GM18498 (cell line): Measurements from ENCODE around the gene SCAMP2.
A peak's percentile ranks its signal among the peaks of the same experiment; 100 is the strongest.
"Not testable (repeated sequence)": the region's sequence is repeated elsewhere in the genome, so short reads cannot be mapped to it uniquely, and the experiment has no call there.

Experiments used
- ATAC-seq: cut with Tn5 transposase; IDR thresholded peaks from one replicate; pipeline ENCODE4 v1.9.1; 2021; ENCODE audit warnings: mild to moderate bottlenecking, moderate library complexity; ENCODE audit not compliant: unreplicated experiment

SCAMP2 gene

GRCh38 chr15:74891469-74891868, 18.3 kb upstream of the SCAMP2 start:
- ATAC-seq: no peak

GRCh38 chr15:74890665-74890960, 17.4 kb upstream of the SCAMP2 start:
- ATAC-seq: no peak

GRCh38 chr15:74889883-74890664, 16.9 kb upstream of the SCAMP2 start, which contains the start of gene MPI:
Gene MPI (plus strand): TSS chr15:74890042. CDS start chr15:74890074, 32 bp downstream.
- peak; percentile 94 for ATAC-seq

GRCh38 chr15:74889390-74889882, 16.3 kb upstream of the SCAMP2 start:
- ATAC-seq: no peak

DNA sequence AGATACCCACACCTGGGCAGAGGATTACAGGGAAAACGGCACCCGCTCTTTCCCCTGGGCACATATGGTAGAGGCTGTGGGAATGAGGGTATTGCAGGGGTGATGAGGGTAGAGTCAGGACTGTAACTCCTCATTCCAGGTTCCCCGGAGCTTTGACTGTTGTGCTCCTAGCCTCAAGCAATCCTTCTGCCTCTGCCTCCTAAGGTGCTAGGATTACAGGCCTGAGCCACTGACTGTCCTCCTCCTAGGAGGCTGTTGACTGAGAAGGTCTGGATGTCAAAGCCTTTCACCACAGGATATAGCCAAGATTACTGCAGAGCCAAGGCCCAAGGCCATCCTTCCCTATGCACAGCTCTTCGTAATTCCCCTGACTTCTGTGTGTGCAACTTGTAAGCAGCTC, 15.6 kb upstream of the SCAMP2 start:
- ATAC-seq: no peak

DNA sequence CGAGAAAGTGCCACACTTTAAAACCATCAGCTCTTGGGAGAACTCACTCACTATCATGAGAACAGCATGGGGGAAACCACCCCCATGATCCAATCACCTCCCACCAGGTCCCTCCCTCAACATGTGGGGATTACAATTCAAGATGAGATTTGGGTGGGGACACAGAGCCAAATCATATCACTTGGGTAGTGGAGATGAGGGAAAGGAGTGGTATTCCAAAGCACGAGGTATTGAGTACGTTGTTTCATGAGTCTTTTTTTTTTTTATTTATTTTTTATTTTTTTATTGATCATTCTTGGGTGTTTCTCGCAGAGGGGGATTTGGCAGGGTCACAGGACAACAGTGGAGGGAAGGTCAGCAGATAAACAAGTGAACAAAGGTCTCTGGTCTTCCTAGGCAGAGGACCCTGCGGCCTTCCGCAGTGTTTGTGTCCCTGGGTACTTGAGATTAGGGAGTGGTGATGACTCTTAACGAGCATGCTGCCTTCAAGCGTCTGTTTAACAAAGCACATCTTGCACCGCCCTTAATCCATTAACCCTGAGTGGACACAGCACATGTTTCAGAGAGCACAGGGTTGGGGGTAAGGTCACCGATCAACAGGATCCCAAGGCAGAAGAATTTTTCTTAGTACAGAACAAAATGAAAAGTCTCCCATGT, 14.5 kb upstream of the SCAMP2 start:
- ATAC-seq: not testable (repeated sequence)

DNA sequence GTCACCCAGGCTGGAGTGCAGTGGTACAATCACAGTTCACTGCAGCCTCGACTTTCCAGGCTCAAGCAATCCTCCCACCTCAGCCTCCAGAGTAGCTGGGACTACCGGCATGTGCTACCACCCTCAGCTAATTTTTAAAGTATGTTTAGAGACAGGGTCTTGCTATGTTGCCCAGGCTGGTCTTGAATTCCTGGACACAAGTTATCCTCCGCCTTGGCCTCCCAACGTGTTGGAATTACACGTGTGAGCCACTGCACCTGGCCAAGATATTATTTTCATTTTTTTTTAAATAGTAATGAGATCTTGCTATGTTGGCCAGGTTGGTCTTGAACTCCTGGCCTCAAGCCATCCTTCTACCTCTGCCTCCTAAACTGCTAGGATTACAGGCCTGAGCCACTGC, 12.3 kb upstream of the SCAMP2 start:
- no peak for ATAC-seq

- no peak for ATAC-seq
These were observed 11.5 kb upstream of the SCAMP2 start for GRCh38 chr15:74884428-74885223.

GRCh38 chr15:74882528-74882927, 9.4 kb upstream of the SCAMP2 start:
- no peak for ATAC-seq

- no peak for ATAC-seq
These were observed 5.1 kb upstream of the SCAMP2 start for GRCh38 chr15:74878273-74878672.

DNA sequence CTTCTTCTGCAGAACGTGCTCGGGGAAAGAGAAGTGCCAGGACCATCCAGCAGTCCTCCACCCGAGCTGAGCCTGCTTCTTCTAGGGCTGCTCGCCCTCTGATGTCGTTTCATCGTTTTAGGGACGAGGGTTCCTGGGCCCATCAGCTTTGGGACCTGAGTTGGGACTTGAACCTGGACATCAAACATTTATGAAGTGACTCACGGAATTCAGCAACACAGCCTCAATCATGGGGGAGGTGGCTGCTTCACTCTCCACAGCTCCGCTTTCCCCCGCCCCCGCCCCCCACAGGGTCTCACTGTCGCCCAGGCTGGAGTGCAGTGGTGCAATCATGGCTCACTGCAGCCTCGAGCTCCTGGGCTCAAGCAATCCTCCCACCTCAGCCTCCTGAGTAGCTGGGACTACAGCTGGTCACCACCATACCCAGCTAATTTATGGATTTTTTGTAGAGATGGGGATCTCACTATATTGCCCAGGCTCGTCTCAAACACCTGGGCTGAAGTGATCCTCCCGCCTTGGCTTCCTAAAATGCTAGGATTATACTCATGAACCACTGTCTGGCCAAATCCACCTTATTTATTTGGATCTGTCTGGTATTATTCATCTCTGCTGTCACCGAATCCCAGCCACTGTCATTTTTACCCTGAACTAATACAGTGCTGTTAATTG, 725 bp upstream of the SCAMP2 start:
- ATAC-seq: no peak

- no peak for ATAC-seq
These were observed 496 bp downstream of the SCAMP2 start for GRCh38 chr15:74872702-74873035.

DNA sequence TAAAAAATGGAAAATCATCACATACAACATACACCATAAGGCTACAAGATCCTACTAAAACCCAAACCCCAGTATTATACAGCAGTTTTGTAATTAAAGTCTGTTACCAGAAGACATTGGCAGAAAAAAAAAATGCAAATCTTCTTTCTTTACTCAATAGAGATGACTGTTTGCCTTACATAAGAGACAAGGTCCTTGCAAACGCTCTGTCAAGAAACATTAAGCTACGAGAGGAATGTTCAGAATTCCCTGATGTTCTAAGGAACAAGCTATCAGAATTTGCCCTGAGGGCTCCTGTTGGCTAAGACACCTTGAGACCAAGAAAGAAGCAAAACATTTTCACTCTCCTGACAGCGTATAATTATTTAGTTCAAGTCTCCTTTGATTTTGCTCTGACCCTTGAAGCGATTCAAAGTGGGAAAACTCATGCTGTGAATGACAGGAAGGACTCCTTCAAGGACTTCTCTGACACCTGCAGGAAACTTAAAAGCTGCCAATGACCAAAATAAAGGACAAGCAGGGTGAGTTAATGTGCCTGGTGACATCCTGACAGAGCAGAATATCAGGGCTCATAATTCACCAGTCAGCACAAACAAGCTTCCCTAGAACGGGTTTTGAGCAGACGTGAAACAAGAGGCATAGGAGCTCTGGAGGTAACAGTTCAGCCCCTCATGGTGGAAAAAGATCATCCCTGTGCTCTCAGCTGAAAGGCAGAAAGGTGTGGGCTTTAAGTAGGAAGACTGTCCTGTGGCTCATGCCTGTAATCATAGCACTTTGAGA, 2.5 kb downstream of the SCAMP2 start:
- no peak for ATAC-seq

- peak; percentile 39 for ATAC-seq
These were observed 3.3 kb downstream of the SCAMP2 start for GRCh38 chr15:74869726-74870407.

DNA sequence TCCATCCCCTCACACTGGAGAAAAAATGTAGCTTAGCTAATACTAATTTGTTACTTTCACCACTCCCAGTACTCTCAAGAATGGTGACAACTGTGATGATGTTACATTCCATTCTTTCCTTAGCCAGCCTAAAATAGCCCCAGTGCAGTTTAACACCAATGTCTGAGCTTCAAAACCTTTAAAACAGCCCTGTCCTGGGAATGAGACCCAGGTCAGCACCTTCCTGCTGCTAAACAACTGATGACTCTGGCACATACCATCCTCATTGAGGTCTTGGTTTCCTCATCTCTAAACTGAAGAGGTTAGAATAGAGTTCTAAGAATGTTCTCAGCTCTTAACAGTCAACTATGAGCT, 3.8 kb downstream of the SCAMP2 start:
- no peak for ATAC-seq

- no peak for ATAC-seq
These were observed 5.1 kb downstream of the SCAMP2 start for GRCh38 chr15:74868059-74868458.

DNA sequence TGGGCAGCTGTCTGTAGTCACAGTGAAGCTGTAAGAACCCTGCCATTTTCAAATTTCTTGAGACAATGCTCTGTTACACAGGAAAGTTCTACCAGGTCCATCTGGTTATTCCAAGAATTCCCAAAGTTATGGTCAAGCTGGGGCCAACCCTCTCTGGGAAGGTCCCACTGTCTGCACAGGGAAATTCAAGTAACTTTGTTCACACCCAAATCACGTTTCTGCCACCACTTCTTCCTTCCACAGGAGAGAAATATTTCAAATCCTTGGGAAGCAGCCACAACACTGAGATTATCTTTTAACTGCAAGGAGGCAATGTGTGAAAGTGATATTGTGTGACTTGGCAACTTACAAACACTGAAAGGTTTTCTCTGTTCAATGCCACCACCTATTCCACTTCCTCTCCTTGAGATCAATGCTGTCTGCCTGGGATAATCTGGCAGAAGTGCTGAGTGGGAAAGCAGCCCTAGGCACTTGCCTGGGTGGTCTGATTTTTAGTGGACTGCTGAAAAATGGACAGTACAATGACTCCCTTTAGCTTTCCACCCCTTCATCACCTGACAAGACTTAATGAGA, 5.6 kb downstream of the SCAMP2 start:
- ATAC-seq: no peak

DNA sequence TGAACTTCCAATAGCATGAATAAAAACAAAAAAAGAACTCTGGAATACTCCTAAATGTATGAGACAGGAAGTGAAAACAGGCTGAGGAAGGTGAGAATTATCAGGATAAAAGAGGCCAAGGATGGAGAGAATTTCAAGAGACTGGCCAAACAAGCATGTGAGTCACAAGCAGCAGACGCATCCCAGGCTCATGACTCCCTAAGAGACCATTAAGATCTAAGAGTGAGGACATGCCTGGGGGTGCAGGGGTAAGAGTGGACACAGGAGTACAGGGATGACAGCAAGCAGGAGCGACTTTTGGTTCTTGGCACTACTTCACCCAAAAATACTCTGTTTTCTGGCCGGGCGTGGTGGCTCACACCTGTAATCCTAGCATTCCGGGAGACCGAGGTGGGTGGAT, 7.1 kb downstream of the SCAMP2 start:
- ATAC-seq: no peak

DNA sequence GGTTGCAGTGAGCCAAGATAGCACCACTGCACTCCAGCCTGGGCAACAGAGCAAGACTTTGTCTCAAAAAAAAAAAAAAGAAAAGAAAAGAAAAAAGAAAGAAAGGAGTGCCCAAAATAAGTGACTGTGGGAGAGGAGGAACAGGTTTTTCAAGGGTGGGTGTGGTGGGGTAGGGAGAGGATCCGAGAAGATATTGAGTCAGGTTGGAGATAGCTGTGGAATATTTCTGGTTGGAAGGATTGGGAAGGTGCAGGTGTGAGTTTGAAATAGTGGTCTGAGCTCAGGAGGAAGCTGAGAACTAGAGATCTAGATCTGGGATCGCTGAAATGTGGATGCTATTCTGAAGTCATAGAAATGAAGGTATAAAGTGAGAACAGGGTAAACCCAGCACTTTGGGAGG, 7.8 kb downstream of the SCAMP2 start:
- no peak for ATAC-seq

GRCh38 chr15:74864296-74864695, 8.9 kb downstream of the SCAMP2 start:
- ATAC-seq: no peak
